ENCODE measurements around the gene ARMC12. TPM values are rescaled to one million over a fixed set of nuclear protein-coding genes. Genes with fewer than 3 reads are reported as not detected.
"Not testable (repeated sequence)": the region's sequence is repeated elsewhere in the genome, so short reads cannot be mapped to it uniquely, and the experiment has no call there.

The ARMC12 gene
- total RNA-seq, result not detected

DNA sequence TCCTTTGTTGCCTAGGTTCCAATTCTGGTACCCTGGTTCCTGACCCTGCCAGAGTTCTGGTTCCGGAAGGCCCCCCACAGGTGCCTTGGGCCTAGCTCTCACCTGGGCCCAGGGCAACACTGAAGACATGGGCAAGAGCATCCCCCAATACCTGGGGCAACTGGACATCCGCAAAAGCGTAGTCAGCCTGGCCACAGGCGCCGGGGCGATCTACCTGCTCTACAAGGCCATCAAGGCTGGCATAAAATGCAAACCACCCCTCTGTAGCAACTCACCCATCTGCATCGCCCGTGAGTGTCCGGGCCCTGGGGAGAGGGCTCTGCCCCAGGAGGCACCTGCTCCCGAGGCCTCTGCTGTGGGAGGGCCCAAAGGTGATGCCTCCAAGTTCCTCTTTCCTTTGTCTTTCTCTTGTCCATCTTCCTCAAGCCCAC is at the start of gene ARMC12:
Gene ARMC12 (plus strand): TSS at position 51 of the 431 bp plus-strand sequence. CDS start 77 bp downstream, at position 128.
- Histone ChIP-seq H3K4me1 (peaks cover 42% of the 10 kb centered on the region), H3K9me3 (no peaks in the 10 kb centered on the region), H3K27me3 (no peaks in the 10 kb centered on the region), H3K4me3 (no peak within 1 kb of the TSS), H3K36me3 (no peaks in the 10 kb centered on the region), H3K27ac (peak within 1 kb of the TSS; percentile 99)
- no peak for TF ChIP-seq POLR2A (IDR thresholded peaks at IDR 0.05)
- TF ChIP-seq, protein P1, sequence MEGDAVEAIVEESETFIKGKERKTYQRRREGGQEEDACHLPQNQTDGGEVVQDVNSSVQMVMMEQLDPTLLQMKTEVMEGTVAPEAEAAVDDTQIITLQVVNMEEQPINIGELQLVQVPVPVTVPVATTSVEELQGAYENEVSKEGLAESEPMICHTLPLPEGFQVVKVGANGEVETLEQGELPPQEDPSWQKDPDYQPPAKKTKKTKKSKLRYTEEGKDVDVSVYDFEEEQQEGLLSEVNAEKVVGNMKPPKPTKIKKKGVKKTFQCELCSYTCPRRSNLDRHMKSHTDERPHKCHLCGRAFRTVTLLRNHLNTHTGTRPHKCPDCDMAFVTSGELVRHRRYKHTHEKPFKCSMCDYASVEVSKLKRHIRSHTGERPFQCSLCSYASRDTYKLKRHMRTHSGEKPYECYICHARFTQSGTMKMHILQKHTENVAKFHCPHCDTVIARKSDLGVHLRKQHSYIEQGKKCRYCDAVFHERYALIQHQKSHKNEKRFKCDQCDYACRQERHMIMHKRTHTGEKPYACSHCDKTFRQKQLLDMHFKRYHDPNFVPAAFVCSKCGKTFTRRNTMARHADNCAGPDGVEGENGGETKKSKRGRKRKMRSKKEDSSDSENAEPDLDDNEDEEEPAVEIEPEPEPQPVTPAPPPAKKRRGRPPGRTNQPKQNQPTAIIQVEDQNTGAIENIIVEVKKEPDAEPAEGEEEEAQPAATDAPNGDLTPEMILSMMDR (IDR thresholded peaks at IDR 0.05), result no peak
- no peak for TF ChIP-seq POLR2AphosphoS5 (IDR thresholded peaks at IDR 0.05; ENCODE audit: insufficient read depth in 1 of 2, low read depth in 1 of 2)
- DNase-seq (ENCODE audit: extremely low spot score in 2 of 2), result no peak
- intact Hi-C loops (cut with DNase I), result loop anchor here (2.0 to 5.0 kb wide), 2 partner anchors 155 to 214 kb away; no protein-coding TSS in a partner anchor

- Histone ChIP-seq H3K27ac (peak overlapping the region; percentile 99), H3K4me1 (peaks cover 15% of the 10 kb centered on the region), H3K9me3 (no peaks in the 10 kb centered on the region), H3K27me3 (no peaks in the 10 kb centered on the region), H3K36me3 (peaks cover 0 to 9% of the 10 kb centered on the region in 2 donors), H3K4me3 (peak overlapping the region; percentile 97 to 99)
- intact Hi-C loops (cut with DNase I), result loop anchor here (1.0 to 10.0 kb wide), 3 partner anchors 44 to 86 kb away; no protein-coding TSS in a partner anchor
- peak in 1 of 2 donors; percentile 82 for TF ChIP-seq POLR2AphosphoS5 (IDR thresholded peaks at IDR 0.05; ENCODE audit: insufficient read depth in 1 of 2, low read depth in 1 of 2)
- TF ChIP-seq POLR2A (IDR thresholded peaks at IDR 0.05), result peak in 1 of 2 donors; percentile 13
- TF ChIP-seq, protein P1 (IDR thresholded peaks at IDR 0.05), result peak in 1 of 3 experiments; percentile 1
- DNase-seq (ENCODE audit: extremely low spot score in 2 of 2), result no peak
Measured at GRCh38 chr6:35687658-35688604, 48.9 kb upstream of the ARMC12 start.

DNA sequence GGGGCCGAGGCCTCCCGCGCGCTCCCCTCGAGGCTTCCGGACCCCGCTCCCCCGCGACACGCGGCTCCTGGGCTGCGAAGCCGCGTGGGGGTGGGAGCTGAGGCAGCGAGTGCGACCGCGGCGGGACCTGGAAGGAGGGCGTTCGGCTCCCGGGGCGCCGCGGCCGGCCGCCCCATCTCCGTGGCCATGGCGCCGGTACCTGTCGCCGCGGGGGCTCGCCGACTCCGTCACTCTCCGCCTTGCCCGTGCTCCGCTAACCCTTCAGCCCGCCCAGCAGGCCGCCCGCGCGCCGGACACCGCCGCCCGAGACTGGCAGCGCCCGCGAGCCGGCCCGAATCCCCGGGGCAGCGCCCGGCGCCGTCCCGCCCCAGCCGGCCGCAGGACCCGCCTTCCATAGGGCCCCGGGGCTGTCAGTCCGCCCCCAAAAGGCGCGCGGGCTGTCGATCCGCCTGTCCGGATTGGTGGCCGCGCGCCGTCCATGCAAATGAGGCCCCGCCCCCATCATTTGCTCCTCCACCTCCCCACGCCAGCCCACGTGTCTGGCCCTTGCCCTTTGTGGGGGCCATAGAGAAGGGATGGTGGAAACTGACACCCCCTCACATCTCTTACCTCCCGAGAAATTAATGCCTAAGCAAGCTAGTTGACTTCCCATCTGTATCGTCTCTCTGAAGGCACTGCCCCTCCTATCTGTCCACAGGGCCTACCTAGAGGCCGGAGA is 48.1 kb upstream of the ARMC12 start, which contains the start of gene FKBP5:
Gene FKBP5 (minus strand): TSS at position 311 of the 718 bp plus-strand sequence. CDS start 46,091 bp downstream, outside the sequence.
- peaks cover 0 to 5% of the 10 kb centered on the region in 2 donors for H3K36me3 ChIP-seq
- intact Hi-C loops (cut with DNase I), result loop anchor here (1.0 to 10.0 kb wide), 3 partner anchors 44 to 86 kb away; no protein-coding TSS in a partner anchor
- peak within 1 kb of the TSS; percentile 99 for H3K27ac ChIP-seq
- H3K4me1 ChIP-seq, result peaks cover 15% of the 10 kb centered on the region
- DNase-seq (ENCODE audit: extremely low spot score in 2 of 2), result peak in 1 of 2 donors; percentile 96
- TF ChIP-seq POLR2AphosphoS5 (IDR thresholded peaks at IDR 0.05; ENCODE audit: insufficient read depth in 1 of 2, low read depth in 1 of 2) (peak; percentile 36 to 68), POLR2A (IDR thresholded peaks at IDR 0.05) (peak; percentile 98)
- TF ChIP-seq, protein P1 (IDR thresholded peaks at IDR 0.05), result peak in 1 of 3 experiments; percentile 9
- peak within 1 kb of the TSS; percentile 97 to 99 for H3K4me3 ChIP-seq
- H3K27me3 ChIP-seq, result no peaks in the 10 kb centered on the region
- H3K9me3 ChIP-seq, result no peaks in the 10 kb centered on the region

- peak overlapping the region; percentile 99 for H3K27ac ChIP-seq
- H3K27me3 ChIP-seq; DNase-seq (ENCODE audit: extremely low spot score in 2 of 2); H3K4me3 ChIP-seq; H3K36me3 ChIP-seq; H3K9me3 ChIP-seq; intact Hi-C loops (cut with DNase I): not testable (repeated sequence)
- H3K4me1 ChIP-seq, result peaks cover 15% of the 10 kb centered on the region
Measured at GRCh38 chr6:35690006-35690405, 46.8 kb upstream of the ARMC12 start.

DNA sequence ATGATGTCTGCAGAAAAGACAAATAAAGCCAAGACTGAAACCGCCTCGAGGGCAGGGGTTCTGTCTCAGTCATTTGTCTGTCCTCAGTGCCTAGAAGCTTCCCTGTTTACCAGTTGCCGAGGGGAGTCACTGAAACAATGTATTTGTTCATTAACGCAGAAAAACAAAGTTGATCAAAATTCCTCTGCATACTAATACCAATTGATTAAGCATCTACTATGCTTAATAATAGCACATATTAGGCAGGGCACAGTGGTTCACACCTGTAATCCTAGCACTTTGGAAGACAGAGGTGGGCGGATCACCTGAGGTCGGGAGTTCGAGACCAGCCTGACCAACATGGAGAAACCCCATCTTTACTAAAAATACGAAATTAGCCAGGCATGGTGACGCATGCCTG is 46.3 kb upstream of the ARMC12 start:
- DNase-seq (ENCODE audit: extremely low spot score in 2 of 2), result no peak
- Histone ChIP-seq H3K4me3 (no peak overlapping the region), H3K27me3 (no peaks in the 10 kb centered on the region), H3K27ac (peak overlapping the region; percentile 99), H3K4me1 (peaks cover 15% of the 10 kb centered on the region), H3K9me3 (no peaks in the 10 kb centered on the region), H3K36me3 (no peaks in the 10 kb centered on the region)
- intact Hi-C loops (cut with DNase I), result no loop called here
- TF ChIP-seq, protein P1 (IDR thresholded peaks at IDR 0.05), result no peak
- TF ChIP-seq POLR2A (IDR thresholded peaks at IDR 0.05) (no peak), POLR2AphosphoS5 (IDR thresholded peaks at IDR 0.05; ENCODE audit: insufficient read depth in 1 of 2, low read depth in 1 of 2) (no peak)
